ENCODE data around the gene C1orf116. TPM values are rescaled to one million over a fixed set of nuclear protein-coding genes. Genes with fewer than 3 reads are reported as not detected.

Gene C1orf116
- total RNA-seq, 3 donors from 2014 or later: under 0.01 to 22.2 (median 5.6) TPM

GRCh38 chr1:207072233-207072632, 39.7 kb upstream of the C1orf116 start:
- intact Hi-C loops (cut with DNase I; ENCODE audit: low total_unique reads): no loop called here
- no peaks in the 10 kb centered on the region for H3K36me3 ChIP-seq
- no peak for DNase-seq (ENCODE audit: low spot score in 2 of 2)
- TF ChIP-seq POLR2AphosphoS5 (IDR thresholded peaks at IDR 0.05) (no peak), POLR2A (IDR thresholded peaks at IDR 0.05) (no peak), CTCF (IDR thresholded peaks at IDR 0.05) (no peak)
- no peaks in the 10 kb centered on the region for H3K9me3 ChIP-seq
- H3K4me1 ChIP-seq: peaks cover 0 to 4% of the 10 kb centered on the region in 2 donors
- no peak overlapping the region for H3K27ac ChIP-seq
- no peak overlapping the region for H3K4me3 ChIP-seq
- H3K27me3 ChIP-seq: no peaks in the 10 kb centered on the region

GRCh38 chr1:207071426-207071825, 38.9 kb upstream of the C1orf116 start:
- Histone ChIP-seq H3K4me3 (no peak overlapping the region), H3K36me3 (no peaks in the 10 kb centered on the region), H3K4me1 (peaks cover 0 to 4% of the 10 kb centered on the region in 2 donors), H3K27ac (no peak overlapping the region), H3K9me3 (no peaks in the 10 kb centered on the region), H3K27me3 (no peaks in the 10 kb centered on the region)
- TF ChIP-seq POLR2A (IDR thresholded peaks at IDR 0.05): no peak
- TF ChIP-seq CTCF (IDR thresholded peaks at IDR 0.05): no peak
- no peak for TF ChIP-seq POLR2AphosphoS5 (IDR thresholded peaks at IDR 0.05)
- intact Hi-C loops (cut with DNase I; ENCODE audit: low total_unique reads): no loop called here
- no peak for DNase-seq (ENCODE audit: low spot score in 2 of 2)

- Histone ChIP-seq H3K27ac (no peak overlapping the region), H3K9me3 (no peaks in the 10 kb centered on the region), H3K4me1 (peaks cover 0 to 4% of the 10 kb centered on the region in 2 donors), H3K4me3 (no peak overlapping the region), H3K36me3 (no peaks in the 10 kb centered on the region), H3K27me3 (no peaks in the 10 kb centered on the region)
- DNase-seq (ENCODE audit: low spot score in 2 of 2): no peak
- intact Hi-C loops (cut with DNase I; ENCODE audit: low total_unique reads): no loop called here
- no peak for TF ChIP-seq POLR2AphosphoS5 (IDR thresholded peaks at IDR 0.05)
- TF ChIP-seq POLR2A (IDR thresholded peaks at IDR 0.05): no peak
- no peak for TF ChIP-seq CTCF (IDR thresholded peaks at IDR 0.05)
These were observed 38.3 kb upstream of the C1orf116 start for GRCh38 chr1:207070811-207071210.

- no peak for DNase-seq (ENCODE audit: low spot score in 2 of 2)
- Histone ChIP-seq H3K36me3 (no peaks in the 10 kb centered on the region), H3K4me3 (no peak overlapping the region), H3K4me1 (peaks cover 0 to 4% of the 10 kb centered on the region in 2 donors), H3K9me3 (no peaks in the 10 kb centered on the region), H3K27ac (no peak overlapping the region), H3K27me3 (no peaks in the 10 kb centered on the region)
- intact Hi-C loops (cut with DNase I; ENCODE audit: low total_unique reads): no loop called here
- TF ChIP-seq POLR2A (IDR thresholded peaks at IDR 0.05) (no peak), POLR2AphosphoS5 (IDR thresholded peaks at IDR 0.05) (no peak), CTCF (IDR thresholded peaks at IDR 0.05) (no peak)
These were observed 37.4 kb upstream of the C1orf116 start for GRCh38 chr1:207069858-207070506.

GRCh38 chr1:207069061-207069460, 36.5 kb upstream of the C1orf116 start:
- intact Hi-C loops (cut with DNase I; ENCODE audit: low total_unique reads): no loop called here
- H3K27me3 ChIP-seq: no peaks in the 10 kb centered on the region
- TF ChIP-seq CTCF (IDR thresholded peaks at IDR 0.05): no peak
- no peak for TF ChIP-seq POLR2AphosphoS5 (IDR thresholded peaks at IDR 0.05)
- no peak for TF ChIP-seq POLR2A (IDR thresholded peaks at IDR 0.05)
- no peaks in the 10 kb centered on the region for H3K36me3 ChIP-seq
- H3K4me3 ChIP-seq: no peak overlapping the region
- DNase-seq (ENCODE audit: low spot score in 2 of 2): no peak
- H3K4me1 ChIP-seq: no peaks in the 10 kb centered on the region
- no peaks in the 10 kb centered on the region for H3K9me3 ChIP-seq
- H3K27ac ChIP-seq: no peak overlapping the region

All from breast epithelium (tissue), 4 donors.